Stomach (tissue), 4 donors: Measurements from ENCODE around the gene RND2.

Experiments used
- POLR2A ChIP-seq, 4 donors: fragments of 450-650 bp; IDR thresholded peaks; one replicate each; pipeline ENCODE4 v1.6.1; 2016; ENCODE audit warnings: antibody characterized with exemption in 4 of 4, control low read depth in 2 of 4, mild to moderate bottlenecking in 1 of 4, moderate library complexity in 1 of 4
- POLR2AphosphoS5 ChIP-seq, 3 donors: sonication (generic); formaldehyde crosslinking; IDR thresholded peaks; one replicate each; pipeline ENCODE4 v1.6.1; 2016; ENCODE audit warnings: antibody characterized with exemption in 3 of 3
- TF ChIP-seq, protein P1 (sequence below), 7 experiments: fragments of 450-650 bp in 4 of 7; fragments of 200-600 bp in 3 of 7; sonication (generic) in 3 of 7; IDR thresholded peaks; one replicate each; pipeline ENCODE4 v1.5.1; 2016 to 2019; ENCODE audit warnings: antibody characterized with exemption in 7 of 7, control low read depth in 2 of 7, mild to moderate bottlenecking in 1 of 7

DNA sequence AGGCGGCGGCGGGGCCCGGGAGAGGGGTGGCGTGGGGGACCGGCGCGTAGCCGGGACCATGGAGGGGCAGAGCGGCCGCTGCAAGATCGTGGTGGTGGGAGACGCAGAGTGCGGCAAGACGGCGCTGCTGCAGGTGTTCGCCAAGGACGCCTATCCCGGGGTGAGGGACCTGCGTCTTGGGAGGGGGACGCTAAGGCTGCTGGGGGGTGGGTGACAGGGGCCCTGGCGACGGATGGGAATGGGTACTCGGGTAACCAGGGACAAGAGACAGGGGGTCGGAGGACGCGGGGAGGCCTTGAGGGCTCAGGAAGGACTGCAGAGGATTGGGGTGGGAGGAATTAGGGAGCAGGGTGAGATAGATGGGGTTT is 243 bp downstream of the RND2 start:
- TF ChIP-seq, protein P1, sequence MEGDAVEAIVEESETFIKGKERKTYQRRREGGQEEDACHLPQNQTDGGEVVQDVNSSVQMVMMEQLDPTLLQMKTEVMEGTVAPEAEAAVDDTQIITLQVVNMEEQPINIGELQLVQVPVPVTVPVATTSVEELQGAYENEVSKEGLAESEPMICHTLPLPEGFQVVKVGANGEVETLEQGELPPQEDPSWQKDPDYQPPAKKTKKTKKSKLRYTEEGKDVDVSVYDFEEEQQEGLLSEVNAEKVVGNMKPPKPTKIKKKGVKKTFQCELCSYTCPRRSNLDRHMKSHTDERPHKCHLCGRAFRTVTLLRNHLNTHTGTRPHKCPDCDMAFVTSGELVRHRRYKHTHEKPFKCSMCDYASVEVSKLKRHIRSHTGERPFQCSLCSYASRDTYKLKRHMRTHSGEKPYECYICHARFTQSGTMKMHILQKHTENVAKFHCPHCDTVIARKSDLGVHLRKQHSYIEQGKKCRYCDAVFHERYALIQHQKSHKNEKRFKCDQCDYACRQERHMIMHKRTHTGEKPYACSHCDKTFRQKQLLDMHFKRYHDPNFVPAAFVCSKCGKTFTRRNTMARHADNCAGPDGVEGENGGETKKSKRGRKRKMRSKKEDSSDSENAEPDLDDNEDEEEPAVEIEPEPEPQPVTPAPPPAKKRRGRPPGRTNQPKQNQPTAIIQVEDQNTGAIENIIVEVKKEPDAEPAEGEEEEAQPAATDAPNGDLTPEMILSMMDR (IDR thresholded peaks at IDR 0.05) = no peak
- TF ChIP-seq POLR2A (IDR thresholded peaks at IDR 0.05) (no peak), POLR2AphosphoS5 (IDR thresholded peaks at IDR 0.05) (no peak)
